Measurements from ENCODE around the gene DNLZ.

DNA sequence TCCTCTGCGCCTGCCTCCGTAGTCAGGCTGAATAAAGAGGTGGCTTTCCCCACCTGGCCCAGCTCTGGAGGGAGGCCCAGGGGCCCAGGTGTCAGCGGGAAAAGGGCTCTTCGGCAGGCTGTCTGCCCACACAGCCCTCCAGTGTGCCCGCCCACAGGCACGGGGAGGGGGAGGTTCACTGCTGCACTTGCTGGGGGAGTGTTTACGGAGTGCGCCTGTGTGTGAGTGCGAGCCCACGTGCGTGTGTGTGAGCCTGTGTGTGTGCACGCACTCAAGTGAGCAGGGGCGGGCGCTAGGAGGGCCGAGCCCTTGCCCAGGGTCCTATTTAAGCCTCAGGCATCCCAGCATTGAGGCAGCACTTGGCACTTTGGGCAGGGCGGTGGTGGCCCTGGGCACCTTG, 10.9 kb downstream of the DNLZ start:
- no peak for TF ChIP-seq POLR2A (IDR thresholded peaks at IDR 0.05)
- TF ChIP-seq, protein P1, sequence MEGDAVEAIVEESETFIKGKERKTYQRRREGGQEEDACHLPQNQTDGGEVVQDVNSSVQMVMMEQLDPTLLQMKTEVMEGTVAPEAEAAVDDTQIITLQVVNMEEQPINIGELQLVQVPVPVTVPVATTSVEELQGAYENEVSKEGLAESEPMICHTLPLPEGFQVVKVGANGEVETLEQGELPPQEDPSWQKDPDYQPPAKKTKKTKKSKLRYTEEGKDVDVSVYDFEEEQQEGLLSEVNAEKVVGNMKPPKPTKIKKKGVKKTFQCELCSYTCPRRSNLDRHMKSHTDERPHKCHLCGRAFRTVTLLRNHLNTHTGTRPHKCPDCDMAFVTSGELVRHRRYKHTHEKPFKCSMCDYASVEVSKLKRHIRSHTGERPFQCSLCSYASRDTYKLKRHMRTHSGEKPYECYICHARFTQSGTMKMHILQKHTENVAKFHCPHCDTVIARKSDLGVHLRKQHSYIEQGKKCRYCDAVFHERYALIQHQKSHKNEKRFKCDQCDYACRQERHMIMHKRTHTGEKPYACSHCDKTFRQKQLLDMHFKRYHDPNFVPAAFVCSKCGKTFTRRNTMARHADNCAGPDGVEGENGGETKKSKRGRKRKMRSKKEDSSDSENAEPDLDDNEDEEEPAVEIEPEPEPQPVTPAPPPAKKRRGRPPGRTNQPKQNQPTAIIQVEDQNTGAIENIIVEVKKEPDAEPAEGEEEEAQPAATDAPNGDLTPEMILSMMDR (IDR thresholded peaks at IDR 0.05), result no peak
